HG03039 (cell line): ENCODE results near the gene KCNK1.

Experiments used
- ATAC-seq: cut with Tn5 transposase; IDR thresholded peaks from one replicate; pipeline ENCODE4 v1.9.1; 2021; ENCODE audit warnings: mild to moderate bottlenecking, moderate library complexity; ENCODE audit not compliant: unreplicated experiment

The KCNK1 gene

DNA sequence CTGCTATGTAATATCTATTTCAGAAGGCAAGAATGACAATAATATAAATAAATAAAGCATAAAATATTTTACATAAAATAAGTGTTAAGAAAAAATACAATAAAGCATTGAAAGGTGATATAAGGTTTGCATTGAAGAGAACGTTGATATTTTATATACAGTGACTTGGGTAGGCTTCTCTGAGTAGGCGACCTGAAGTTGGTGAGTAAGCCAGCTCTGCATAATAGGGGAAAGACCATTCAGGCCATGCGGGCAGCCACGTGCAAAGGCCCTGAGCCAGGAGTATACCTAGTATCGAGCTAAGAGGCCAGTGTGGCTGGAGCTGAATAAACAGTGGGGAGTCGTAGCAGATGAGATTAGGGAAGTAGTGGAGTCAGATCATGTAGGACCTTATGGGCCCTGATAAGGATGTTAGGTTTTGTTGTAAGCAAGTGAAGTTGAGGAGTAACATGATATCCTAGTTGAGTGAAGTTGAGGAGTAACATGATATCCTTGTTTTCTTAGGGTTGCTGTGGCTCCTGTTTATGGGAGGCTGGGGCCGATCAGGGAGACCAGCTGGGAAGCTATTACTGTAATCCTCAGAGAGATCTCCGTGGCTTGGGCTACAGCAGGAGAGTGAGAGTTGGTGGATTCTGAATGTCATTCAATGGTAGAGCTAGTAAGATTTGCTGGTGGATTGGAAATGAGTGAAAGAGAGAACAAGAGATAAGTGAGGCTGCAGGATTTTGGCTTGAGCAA lies 22.0 kb downstream of the KCNK1 start:
- no peak for ATAC-seq

DNA sequence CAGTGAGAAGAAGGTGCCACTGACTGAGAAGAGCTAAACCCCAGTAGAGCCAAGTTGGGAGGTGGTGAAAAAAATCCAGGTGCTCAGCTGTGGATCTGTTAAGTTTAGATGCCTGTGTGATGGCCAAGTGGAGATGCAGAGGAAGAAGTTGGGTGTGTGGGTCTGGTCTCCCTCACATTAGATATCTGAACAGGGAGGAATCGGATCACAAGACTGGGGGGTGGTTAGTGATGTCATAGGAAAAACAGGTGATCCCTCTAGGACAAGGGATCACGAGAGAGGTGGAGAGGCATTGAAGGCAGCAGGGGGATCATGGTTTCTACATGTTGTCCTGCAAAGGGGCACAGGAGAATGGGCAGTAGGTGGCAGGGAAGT lies 22.6 kb downstream of the KCNK1 start:
- no peak for ATAC-seq

DNA sequence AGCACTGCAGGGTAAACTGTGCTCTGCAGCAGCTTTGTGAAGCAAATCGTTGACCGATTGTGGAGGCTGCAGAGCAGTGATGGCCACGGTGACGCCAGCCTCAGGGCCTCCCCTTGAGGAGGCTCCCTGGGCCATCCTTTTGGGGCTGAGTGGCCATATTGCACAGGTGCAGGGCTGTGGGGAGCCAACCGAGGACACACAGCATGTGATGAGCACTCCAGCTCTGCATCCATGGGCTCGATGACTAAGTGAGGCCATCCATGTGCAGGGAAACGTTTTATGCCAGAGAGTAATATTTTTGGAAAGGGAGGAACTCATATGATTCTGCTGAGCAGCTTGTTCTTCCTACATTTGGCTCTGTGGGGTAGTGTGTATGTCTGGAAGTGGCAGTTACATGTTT lies 24.6 kb downstream of the KCNK1 start:
- ATAC-seq = no peak

DNA sequence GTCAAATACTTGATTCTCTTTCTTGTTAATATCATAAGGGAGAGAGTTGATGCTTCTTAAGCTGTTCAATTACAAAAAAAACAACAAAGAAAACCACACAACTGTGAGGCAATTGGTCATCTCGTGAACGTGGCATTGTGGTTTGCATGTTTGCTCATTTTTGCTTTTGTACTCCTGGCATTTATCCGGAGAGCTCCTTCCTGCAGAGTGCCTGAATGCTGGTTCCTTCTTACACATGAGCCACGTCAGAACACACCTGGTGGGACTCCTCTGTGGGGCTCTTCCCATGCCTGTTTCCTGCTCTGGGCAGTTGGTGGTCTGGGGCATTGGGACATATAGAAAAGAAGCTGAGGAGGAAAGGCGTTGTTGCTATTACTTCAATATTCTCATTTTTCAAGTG lies 25.7 kb downstream of the KCNK1 start:
- ATAC-seq = no peak

DNA sequence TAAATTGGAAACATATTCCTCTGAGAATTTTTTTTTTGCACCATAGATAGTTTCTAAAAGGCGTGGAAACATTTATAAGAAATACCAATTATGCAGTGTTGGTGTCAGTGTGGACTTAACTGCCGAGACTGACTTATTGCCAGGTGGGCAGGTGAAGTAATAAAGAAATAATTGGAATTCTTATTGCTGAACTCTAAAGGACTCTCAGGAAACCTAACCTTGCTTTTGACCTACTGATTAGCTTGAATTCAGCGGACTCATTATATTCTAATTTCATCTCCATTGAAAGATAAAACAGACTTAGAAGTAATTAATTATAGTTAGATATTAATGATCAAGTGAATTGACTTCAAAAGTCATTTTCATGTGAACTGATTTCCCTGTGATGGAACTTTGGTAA lies 26.3 kb downstream of the KCNK1 start:
- ATAC-seq = no peak

DNA sequence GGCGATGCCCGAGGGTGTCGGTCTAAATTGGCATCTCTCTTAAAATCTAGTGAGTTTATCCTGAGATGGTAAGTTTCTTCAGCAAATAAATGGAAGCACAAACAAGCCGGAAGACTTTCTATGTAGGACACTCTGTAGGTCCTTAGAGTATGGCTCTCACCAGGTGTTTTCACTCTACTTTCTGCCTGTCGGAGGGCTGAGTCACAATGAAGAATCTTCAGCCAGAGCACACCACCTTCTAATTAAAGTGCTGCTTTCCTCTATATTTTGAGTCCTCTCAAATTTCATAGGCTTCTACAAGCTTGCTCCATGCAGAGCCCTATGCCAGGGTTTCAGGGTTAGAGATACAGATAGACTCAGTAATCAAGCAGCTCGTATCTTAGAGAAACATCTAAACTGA lies 27.1 kb downstream of the KCNK1 start:
- no peak for ATAC-seq

DNA sequence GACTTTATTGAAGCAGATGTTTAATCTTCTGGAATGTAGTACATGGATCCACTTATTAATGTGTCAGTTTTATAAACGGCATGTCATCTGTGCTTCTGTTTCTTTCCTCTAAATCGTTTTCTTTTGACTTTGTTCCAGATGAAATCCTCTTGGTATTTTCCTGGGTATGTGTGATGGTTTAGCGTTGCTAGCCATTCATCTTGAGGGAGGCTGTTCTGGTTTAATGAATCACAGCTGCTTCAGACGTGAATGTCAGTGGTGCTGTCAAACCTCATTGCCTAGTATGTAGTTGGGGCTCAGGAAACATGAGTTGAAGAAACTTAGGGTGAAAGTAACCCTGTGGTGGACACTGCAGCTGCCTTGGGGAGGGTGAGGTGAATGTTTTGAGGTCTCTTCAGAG lies 33.2 kb downstream of the KCNK1 start:
- ATAC-seq = no peak

DNA sequence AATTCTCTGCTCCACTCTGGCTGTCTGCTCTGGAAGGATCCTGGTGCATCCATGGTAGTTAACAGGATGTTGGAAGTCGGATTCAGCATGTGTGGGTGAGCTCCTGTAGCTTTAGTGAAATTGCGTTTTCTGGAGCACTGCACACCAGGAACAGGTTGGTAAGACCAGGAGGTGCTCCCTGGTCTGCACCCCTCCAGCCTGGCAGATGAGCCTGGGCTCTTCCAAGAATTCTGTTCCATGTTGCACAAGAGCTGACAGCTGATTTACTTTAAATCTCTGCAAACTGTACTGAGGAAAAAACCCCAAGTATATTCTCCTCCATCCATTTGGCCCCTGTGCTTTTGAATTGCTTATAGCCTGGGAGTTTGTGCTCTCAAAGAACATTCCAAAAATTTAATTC lies 33.7 kb downstream of the KCNK1 start:
- no peak for ATAC-seq

DNA sequence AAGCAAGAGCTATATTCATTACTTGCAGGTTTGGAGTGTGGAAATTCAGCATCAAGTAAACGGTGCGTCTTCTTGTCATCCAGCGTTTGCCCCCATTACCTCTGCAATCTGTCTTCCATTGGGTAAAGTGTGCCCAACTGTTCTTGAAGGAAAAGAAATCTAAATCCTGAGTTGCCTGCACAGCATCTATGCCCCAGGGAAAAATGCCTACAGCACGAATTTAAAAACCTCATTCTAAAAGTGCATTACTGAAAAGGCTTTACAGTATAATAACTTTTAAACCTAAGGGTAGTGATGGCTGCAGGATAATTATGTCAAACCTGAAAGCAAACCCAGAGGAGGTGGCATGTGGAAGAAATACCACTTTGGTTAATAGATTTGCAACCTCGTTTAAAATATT lies 37.2 kb downstream of the KCNK1 start:
- ATAC-seq = no peak

DNA sequence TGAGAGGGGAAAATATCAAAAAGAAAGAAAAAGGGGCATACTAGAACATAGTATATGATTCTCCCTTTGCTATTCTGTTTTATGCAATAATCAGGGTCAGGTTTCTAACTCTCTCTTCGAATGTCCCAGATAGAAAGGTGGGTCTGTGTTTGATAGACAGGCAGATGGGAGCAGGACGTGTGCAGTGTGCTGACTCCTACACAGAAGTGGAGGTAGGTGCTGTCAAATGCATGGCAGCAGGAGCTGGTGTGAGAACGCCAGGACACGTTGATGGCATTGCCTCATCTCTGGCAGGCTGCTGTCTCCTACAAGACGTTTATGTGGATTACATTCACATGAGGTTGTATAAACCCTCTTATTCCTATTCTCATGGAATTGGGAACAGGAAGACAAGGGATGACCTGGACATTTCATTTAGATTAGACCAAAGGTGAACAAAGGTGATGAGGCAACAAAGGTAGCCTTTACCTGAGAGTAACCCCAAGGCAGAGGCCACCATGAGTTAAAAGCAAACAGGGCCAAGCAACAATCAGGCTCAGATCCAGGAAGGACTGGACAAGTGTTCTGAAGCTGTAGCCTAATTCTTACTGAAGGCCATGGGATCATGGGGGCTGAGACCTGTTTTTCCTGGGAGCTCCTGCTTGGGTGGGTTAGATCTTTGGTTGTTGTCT lies 37.8 kb downstream of the KCNK1 start:
- ATAC-seq = no peak

DNA sequence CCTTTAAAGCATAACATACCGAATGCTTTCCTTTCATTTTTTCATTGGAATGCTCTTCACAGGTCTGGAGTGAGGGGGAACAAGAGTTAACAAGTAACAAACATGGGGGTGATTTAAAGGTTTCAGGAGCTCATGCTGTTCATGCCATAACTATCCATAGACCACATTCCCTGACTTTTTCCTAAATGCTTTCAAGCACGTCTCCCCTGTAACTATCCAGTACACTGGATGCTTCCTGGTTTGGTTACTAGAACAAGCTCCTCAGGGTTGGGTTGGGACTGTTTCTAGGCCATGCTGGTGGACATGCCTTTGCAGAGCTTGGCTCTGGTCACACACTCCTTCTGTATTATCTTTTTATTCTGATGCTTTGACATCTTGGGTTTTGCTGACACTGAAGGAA lies 38.6 kb downstream of the KCNK1 start:
- no peak for ATAC-seq

DNA sequence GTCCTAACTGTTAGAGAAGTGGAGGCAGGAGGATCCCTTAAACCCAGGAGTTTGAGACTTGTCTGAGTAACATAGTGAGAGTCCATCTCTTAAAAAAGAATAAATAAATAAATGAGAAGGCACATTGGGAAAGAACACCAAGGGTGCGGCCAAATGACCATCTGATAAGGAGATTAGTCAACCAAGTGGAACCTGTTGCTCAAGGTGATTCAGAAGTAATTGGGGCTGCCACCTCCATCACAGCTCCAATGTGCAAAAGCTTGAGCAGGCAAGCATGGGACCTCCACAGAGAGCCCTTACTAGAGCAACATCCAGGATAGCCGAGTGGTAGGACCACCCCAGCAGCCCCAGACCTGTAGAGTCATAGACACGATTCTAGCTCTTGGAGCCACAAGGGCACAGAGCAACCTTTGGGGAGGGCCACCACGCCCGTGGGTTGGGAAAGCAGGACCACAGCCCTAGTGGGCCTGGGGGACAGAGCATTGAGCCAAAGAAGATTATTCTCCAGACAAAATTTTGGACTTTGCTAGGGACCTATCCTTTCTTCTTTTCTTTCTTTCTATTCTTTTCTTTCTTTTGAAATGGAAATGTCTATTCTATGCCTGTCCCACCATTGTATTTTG lies 40.9 kb downstream of the KCNK1 start:
- ATAC-seq = no peak

DNA sequence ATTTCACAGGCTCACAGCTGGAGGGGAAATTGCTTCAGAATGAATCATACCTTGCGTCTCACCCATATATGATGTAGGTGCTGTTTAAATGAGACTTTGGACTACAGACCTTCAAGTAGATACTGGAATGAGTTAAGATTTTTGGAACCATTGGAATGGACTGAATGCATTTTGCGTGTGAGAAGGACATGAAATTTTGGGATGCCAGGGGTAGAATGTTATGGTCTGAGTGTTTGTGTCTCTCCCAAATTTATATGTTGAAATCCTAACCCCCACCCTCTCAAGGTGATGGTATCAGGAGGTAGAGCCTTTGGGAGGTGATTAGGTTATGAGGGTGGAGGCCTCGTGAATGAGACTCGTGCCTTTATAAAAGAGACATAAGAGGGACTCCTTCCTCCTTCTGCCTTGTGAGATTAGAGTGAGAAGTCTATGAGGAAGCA lies 41.4 kb downstream of the KCNK1 start:
- ATAC-seq = no peak

DNA sequence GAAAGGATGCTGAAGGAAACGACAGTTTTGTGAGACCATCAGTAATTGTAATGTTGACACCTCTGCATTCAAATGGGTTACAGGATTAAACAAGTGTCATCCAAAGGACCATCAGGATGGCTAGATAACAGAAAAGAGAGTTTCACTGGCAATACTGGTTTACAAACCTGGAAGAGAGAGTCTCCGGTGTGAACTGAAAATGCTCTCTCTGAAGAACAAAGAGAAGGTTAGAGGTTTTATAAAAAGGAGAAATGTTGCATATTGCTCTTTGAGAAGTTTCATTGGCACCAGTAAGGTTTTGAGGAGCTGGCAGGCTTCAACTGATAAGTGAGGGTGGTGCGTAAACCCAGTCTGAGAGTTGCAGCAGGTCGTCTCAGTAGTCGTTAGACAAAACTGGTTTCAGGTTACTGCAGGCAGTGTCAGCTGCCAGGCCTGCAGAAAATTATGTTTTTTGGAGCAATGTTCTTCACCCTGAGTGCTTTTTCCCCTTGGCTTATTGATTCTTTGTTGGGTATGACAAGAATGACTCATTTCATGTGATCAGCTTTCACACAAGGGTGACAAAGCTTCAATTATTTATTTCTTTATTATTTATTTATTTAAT lies 42.2 kb downstream of the KCNK1 start:
- ATAC-seq = no peak

DNA sequence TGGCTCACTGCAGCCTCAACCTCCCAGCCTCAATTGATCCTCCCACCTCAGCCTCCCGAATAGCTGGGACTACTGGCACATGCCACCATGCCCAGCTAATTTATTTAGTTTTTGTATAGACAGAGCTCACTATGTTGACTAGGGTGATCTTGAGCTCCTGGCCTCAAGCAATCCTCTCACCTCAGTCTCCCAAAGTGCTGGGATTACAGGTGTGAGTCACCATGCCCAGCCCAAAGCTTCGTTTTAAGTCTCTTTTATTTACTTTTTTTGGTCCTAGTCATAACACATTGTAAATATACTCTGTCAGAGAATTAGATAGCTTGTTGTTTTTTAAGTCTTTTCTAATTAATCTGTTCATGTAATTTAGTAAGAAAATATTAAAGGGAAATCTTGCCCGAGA lies 42.8 kb downstream of the KCNK1 start:
- ATAC-seq = no peak

DNA sequence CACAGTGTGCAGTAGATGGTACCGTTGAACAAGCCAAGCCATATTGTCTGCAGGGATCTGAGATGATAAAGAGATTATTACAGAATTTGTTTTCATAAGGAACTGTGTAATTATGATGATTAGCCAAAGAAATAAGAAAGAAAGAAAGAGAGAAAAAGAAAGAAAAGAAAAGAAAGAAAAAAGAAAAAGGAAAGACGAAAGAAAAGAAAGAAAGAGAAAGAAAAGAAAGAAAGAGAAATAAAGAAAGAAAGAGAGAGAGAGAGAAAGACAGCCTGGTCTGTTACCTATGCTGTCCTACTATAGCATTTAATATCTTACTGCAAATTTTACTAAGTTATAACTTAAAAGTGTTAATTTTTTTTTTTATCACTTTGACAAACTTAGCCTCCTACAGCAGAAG lies 43.6 kb downstream of the KCNK1 start:
- ATAC-seq = no peak

DNA sequence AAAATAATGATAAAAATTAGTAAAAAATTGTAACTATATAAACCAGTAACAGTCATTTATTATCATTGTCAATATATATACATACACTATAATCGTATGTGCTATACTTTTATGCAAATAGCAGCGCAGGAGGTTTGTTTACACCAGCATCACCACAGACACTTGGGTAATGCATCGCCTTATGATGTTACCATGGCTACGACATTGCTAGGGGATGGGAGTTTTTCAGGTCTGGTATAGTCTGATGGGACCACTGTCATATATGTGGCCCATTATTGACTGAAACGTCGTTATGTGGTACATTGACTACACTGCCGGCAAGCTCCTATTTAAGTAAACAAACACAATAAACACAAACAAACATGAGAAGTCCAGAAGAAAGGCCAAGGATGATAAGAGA lies 45.6 kb downstream of the KCNK1 start:
- ATAC-seq = no peak

DNA sequence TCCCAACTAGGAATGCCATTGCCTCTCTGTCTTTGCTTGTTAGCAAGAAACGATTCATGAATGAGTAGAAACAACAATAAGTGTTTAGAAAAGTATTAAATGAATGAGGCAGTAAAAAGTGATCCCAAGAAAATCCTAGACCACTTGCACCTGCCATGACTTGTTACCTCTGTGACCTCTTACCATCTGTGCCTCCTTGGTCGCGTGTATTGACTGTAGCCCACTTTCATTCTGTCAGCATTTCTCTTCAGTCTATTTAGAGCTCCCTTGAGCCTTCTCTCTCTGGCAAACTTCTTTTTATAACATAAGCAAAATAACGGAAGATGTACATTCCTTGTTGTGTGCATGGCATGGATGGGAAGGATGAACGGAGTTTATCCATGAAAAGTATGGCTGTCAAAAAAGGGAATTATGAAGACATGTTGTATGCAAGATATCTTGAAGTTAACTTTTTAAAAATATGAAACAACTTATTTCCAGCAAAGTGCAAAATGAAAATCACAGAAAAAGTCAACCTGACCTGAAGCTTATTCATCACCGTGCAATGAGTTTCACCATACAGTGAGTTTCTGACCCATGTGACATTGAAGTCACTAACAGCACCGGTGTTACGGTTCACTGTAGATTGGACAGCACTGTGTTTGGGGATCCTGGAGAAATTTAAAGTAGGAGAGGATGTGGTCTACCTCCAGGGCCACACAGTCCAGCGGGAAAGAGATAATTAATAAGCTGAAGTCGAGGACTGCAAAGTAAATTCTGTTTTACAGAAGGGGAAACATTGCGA lies 47.7 kb downstream of the KCNK1 start:
- ATAC-seq = no peak

DNA sequence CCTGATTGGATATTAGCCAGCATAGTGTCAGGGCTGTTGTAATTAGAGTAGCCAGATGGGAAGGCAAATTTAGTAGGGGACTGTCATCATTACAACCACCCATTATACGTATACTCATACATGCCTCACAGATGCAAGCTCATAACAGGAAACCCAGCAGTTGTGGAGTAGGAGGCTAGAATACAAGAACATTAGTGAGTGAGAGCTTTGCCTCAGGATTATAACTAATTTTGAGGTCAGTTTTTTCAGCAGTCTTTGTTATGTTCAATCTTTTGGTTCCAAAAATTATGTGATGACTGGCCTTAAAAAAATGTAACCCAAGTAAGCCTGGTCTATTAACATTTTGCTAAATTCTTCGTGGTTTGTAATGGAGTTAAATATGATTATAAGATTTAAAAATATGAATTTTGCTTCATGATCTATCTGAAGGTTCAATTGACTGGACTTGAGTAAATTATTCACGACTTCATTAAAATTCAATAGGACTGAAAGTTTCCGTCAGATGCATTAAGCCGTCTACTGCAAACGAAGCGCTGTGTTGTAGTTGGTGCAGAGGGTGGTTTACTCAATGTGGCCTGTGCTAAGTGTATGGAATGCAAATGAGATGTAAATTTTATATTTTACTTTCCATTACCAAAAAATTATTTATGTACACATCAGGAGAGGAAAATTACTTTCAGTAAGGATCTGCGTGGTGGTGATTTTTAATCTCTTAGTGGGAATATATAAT lies 48.8 kb downstream of the KCNK1 start:
- ATAC-seq = no peak

DNA sequence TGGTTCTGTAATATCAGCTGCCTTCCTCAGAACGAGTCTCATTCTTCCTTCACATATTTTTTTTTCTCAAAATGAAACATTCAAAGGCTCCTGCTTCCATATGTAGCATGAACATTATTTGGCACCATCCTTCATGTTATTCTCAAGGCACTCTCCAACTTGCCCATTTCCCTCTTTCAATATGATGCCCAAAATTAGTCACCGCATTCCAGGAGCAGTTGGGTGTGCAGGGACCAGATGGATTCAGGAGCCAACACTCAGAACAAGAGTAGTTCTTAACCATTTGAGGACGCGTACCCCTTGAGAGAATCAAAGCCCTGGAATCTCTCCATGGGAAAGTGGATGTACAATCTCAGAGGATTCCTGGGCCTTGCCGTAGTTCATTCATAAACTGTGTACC lies 50.3 kb downstream of the KCNK1 start:
- ATAC-seq = no peak
